ENCODE measurements around the gene F5. TPM values are rescaled to one million over a fixed set of nuclear protein-coding genes. Genes with fewer than 3 reads are reported as not detected.

Gene F5
- total and polyA plus RNA-seq, 2 of the 13 experiments (the other 11 are each of a cell fraction or from before 2014, with no cell fraction given): 38.3 to 64.0 TPM

DNA sequence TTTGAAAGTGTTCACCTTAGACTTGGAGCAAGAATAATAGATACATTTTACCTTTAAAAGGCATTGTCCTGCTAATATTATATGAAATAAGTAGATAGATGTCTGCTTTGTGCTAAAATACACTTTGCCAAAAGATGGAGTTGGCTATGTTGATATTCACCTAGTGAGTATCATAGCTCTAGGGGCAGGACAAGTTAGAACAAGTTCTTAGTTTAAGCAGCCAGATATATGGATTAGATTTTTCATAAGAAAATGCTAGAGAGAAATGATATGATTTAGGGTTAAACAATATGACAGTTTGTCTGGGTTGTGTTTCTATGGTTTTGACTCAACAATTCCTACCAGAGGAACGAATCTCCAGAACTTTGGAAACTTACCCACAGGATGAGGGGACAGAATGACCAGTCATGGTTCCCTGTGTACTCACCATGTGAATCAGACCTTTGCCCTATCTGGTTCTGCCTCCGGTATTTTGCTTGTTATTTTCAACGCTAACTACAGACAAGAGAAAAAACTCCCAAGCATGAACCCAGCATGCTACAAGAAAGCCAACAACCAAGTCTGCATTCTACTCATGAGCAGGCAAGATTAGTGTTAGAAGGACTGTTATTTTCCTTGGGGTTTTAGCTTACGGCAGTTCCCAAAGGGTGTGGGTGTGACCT is 1.7 kb downstream of the F5 start (continued):
- TF ChIP-seq, protein P1, sequence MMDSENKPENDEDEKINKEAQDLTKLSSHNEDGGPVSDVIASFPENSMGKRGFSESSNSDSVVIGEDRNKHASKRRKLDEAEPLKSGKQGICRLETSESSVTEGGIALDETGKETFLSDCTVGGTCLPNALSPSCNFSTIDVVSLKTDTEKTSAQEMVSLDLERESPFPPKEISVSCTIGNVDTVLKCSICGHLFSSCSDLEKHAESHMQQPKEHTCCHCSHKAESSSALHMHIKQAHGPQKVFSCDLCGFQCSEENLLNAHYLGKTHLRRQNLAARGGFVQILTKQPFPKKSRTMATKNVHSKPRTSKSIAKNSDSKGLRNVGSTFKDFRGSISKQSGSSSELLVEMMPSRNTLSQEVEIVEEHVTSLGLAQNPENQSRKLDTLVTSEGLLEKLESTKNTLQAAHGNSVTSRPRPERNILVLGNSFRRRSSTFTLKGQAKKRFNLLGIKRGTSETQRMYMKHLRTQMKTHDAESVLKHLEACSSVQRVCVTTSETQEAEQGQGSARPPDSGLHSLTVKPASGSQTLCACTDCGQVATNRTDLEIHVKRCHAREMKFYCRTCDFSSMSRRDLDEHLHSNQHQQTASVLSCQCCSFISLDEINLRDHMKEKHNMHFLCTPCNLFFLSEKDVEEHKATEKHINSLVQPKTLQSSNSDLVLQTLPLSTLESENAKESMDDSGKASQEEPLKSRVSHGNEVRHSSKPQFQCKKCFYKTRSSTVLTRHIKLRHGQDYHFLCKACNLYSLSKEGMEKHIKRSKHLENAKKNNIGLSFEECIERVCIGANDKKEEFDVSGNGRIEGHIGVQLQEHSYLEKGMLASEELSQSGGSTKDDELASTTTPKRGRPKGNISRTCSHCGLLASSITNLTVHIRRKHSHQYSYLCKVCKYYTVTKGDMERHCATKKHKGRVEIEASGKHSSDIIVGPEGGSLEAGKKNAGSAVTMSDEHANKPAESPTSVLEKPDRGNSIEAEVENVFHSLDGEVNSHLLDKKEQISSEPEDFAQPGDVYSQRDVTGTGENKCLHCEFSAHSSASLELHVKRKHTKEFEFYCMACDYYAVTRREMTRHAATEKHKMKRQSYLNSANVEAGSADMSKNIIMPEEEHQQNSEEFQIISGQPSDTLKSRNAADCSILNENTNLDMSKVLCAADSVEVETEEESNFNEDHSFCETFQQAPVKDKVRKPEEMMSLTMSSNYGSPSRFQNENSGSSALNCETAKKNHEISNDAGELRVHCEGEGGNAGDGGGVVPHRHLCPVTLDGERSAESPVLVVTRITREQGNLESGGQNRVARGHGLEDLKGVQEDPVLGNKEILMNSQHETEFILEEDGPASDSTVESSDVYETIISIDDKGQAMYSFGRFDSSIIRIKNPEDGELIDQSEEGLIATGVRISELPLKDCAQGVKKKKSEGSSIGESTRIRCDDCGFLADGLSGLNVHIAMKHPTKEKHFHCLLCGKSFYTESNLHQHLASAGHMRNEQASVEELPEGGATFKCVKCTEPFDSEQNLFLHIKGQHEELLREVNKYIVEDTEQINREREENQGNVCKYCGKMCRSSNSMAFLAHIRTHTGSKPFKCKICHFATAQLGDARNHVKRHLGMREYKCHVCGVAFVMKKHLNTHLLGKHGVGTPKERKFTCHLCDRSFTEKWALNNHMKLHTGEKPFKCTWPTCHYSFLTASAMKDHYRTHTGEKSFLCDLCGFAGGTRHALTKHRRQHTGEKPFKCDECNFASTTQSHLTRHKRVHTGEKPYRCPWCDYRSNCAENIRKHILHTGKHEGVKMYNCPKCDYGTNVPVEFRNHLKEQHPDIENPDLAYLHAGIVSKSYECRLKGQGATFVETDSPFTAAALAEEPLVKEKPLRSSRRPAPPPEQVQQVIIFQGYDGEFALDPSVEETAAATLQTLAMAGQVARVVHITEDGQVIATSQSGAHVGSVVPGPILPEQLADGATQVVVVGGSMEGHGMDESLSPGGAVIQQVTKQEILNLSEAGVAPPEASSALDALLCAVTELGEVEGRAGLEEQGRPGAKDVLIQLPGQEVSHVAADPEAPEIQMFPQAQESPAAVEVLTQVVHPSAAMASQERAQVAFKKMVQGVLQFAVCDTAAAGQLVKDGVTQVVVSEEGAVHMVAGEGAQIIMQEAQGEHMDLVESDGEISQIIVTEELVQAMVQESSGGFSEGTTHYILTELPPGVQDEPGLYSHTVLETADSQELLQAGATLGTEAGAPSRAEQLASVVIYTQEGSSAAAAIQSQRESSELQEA (CRISPR knock-in tag; IDR thresholded peaks at IDR 0.05; ENCODE audit: not compliant biosample characterization): no peak
- TF ChIP-seq HDAC2 (CRISPR knock-in tag; IDR thresholded peaks at IDR 0.05): peak; percentile 71
- TF ChIP-seq RAD51 (IDR thresholded peaks at IDR 0.05; ENCODE audit: borderline replicate concordance): no peak
- TF ChIP-seq REST (IDR thresholded peaks at IDR 0.05; ENCODE audit: borderline replicate concordance in 1 of 2, low read depth in 1 of 2, low read length in 2 of 2): peak in 1 of 2 experiments; percentile 31; a peak in 1 of 4 replicates
- no peak for TF ChIP-seq ZNF720 (CRISPR knock-in tag; IDR thresholded peaks at IDR 0.05)
- peak; percentile 47; the same call in 1 of the 3 replicates for TF ChIP-seq MXI1 (IDR thresholded peaks at IDR 0.05; ENCODE audit: borderline replicate concordance, low read depth, low read length)
- TF ChIP-seq ZSCAN29 (CRISPR knock-in tag; conservative IDR thresholded peaks at IDR 0.05): peak; percentile 84; the same call in 1 of the 2 replicates
- TF ChIP-seq CEBPG (CRISPR knock-in tag; IDR thresholded peaks at IDR 0.05): no peak
- TF ChIP-seq EHMT2 (IDR thresholded peaks at IDR 0.05; ENCODE audit: borderline replicate concordance, low read depth, low read length): no peak
- TF ChIP-seq ZNF850 (CRISPR knock-in tag; conservative IDR thresholded peaks at IDR 0.05): no peak
- peak; percentile 71 for TF ChIP-seq ELF3 (CRISPR knock-in tag; IDR thresholded peaks at IDR 0.05)
- no peak for TF ChIP-seq HNRNPUL1 (IDR thresholded peaks at IDR 0.05; ENCODE audit: low read depth, low read length)
- TF ChIP-seq, protein P2, sequence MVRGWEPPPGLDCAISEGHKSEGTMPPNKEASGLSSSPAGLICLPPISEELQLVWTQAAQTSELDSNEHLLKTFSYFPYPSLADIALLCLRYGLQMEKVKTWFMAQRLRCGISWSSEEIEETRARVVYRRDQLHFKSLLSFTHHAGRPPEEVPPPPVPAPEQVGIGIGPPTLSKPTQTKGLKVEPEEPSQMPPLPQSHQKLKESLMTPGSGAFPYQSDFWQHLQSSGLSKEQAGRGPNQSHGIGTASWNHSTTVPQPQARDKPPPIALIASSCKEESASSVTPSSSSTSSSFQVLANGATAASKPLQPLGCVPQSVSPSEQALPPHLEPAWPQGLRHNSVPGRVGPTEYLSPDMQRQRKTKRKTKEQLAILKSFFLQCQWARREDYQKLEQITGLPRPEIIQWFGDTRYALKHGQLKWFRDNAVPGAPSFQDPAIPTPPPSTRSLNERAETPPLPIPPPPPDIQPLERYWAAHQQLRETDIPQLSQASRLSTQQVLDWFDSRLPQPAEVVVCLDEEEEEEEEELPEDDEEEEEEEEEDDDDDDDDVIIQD (CRISPR knock-in tag; IDR thresholded peaks at IDR 0.05; ENCODE audit: low read depth): peak; percentile 69; the same call in 1 of the 2 replicates
- peak; percentile 71 for TF ChIP-seq ZNF644 (CRISPR knock-in tag; IDR thresholded peaks at IDR 0.05; ENCODE audit: low read depth)
- TF ChIP-seq ZNF205 (CRISPR knock-in tag; IDR thresholded peaks at IDR 0.05): peak; percentile 80

Data from HepG2 (cell line).